Kidney (tissue), 14 donors: ENCODE measurements around the gene WWOX. TPM values are rescaled to one million over a fixed set of nuclear protein-coding genes. Genes with fewer than 3 reads are reported as not detected.

Experiments used
- DNase-seq, 5 donors: peaks; one replicate each; pipeline ENCODE4 v3.0.0-alpha.2; 2013 to 2020
- FAIRE-seq: peaks from 2 replicates; lab custom pipeline; 2012; peaks lifted over from hg19 to GRCh38; lab: Jason Lieb, UNC
- H3K27ac ChIP-seq, 2 donors: one replicate each; pipeline ENCODE4 v1.7.0; 2013; ENCODE audit warnings: low read depth in 2 of 2, low read length in 2 of 2, inconsistent platforms in 1 of 2
- H3K27me3 ChIP-seq: one replicate; pipeline ENCODE4 v1.7.1; 2013; ENCODE audit warnings: low read length, inconsistent platforms; ENCODE audit not compliant: control insufficient read depth, insufficient read depth
- H3K36me3 ChIP-seq, 3 donors: one replicate each; pipeline versions ENCODE4 v1.7.0 to v1.7.1; 2013; ENCODE audit warnings: low read length in 3 of 3, control low read depth in 1 of 3, inconsistent platforms in 1 of 3; ENCODE audit not compliant: insufficient read depth in 3 of 3, control insufficient read depth in 2 of 3
- H3K4me1 ChIP-seq, 3 donors: one replicate each; pipeline versions ENCODE4 v1.7.0 to v1.7.1; 2013; ENCODE audit warnings: low read length in 3 of 3, inconsistent platforms in 1 of 3, low read depth in 1 of 3; ENCODE audit not compliant: control insufficient read depth in 2 of 3, insufficient read depth in 2 of 3
- H3K4me3 ChIP-seq, 3 donors: one replicate each; pipeline versions ENCODE4 v1.7.0 to v1.8.1; 2013; ENCODE audit warnings: low read length in 3 of 3, control low read depth in 1 of 3, inconsistent platforms in 1 of 3
- H3K9ac ChIP-seq, 3 donors: one replicate each; pipeline versions ENCODE4 v1.7.0 to v1.7.1; 2013; ENCODE audit warnings: low read length in 3 of 3, control low read depth in 1 of 3, inconsistent platforms in 1 of 3
- H3K9me3 ChIP-seq, 3 donors: one replicate each; pipeline versions ENCODE4 v1.7.0 to v1.7.1; 2013; ENCODE audit warnings: low read length in 3 of 3, control low read depth in 1 of 3, inconsistent platforms in 1 of 3; ENCODE audit not compliant: control insufficient read depth in 2 of 3, insufficient read depth in 1 of 3
- CTCF ChIP-seq: IDR thresholded peaks from 3 replicates; pipeline ENCODE4 v1.5.1; 2012; ENCODE audit warnings: mild to moderate bottlenecking, moderate library complexity, borderline replicate concordance; ENCODE audit not compliant: insufficient read depth; ENCODE audit errors: extremely low read depth
- intact Hi-C: fragments of 100-400 bp; cut with DNase I; formaldehyde crosslinking; loops from one replicate; pipeline ENCODE4 v1.11.1; 2022
- polyA plus RNA-seq: library from polyadenylated mRNA; stranded (reverse); fragments of 350-450 nt; fragmentation: Illumina TruSeq; extraction: RNeasy Lipid Tissue Mini Kit (QIAGEN cat#74804); gene quantifications from one replicate; pipeline ENCODE4 v1.2.3, GENCODE V29; 2014; ENCODE audit warnings: low read depth, low replicate concordance; ENCODE audit not compliant: insufficient read depth
- total RNA-seq: library from RNA; stranded (reverse); fragmentation: NEBNext Ultra II Directional; extraction: Animal tissue kit (Norgen Biotek cat#: 25700); gene quantifications from one replicate; pipeline ENCODE4 v1.2.1, GENCODE V29; 2021
- donor health status: control.
- donor health status: control.
- donor health status: control.
- donor health status: control.
- donor health status: control.
- donor health status: DM: yes; HTN: yes; CAD: no.
- donor health status: Normal renal cell carcinoma (clear cell type).

The WWOX gene
- total and polyA plus RNA-seq, 2 donors from 2014 or later: 22.5 to 30.3 TPM

GRCh38 chr16:78821335-78821734 is 721.9 kb downstream of the WWOX start:
- intact Hi-C loops: no loop called here
- Histone ChIP-seq H3K4me1 (peaks cover 0 to 17% (median 11%) of the 10 kb centered on the region in 3 donors), H3K36me3 (no peaks in the 10 kb centered on the region), H3K9me3 (no peaks in the 10 kb centered on the region), H3K9ac (no peak overlapping the region), H3K4me3 (no peak overlapping the region), H3K27ac (no peak overlapping the region), H3K27me3 (no peaks in the 10 kb centered on the region)
- no peak for FAIRE-seq
- no peak for TF ChIP-seq CTCF
- DNase-seq: no peak

DNA sequence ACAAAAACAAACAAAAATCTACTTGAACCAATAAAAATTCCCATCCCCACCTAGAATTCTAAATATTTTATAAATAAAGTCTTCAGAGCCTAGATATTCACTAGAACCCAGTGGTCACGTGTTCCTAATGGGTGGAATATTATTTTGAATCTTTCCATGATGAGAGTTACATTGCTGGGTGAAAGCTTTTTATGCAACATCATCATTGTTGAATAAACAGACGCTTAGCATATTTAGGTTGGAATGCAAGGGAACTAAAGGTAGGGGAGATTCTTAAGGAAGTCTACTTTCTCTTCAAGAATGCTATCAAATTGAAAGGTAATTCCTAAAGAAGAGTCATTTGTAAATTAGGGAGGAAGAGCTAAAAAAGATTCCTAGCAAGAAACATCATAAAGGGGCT is 723.1 kb downstream of the WWOX start:
- no peak for TF ChIP-seq CTCF
- no peaks in the 10 kb centered on the region for H3K27me3 ChIP-seq
- DNase-seq: no peak
- H3K9ac ChIP-seq: no peak overlapping the region
- H3K4me1 ChIP-seq: peaks cover 0 to 8% (median 6%) of the 10 kb centered on the region in 3 donors
- no peak overlapping the region for H3K27ac ChIP-seq
- H3K9me3 ChIP-seq: no peaks in the 10 kb centered on the region
- H3K36me3 ChIP-seq: no peaks in the 10 kb centered on the region
- no peak overlapping the region for H3K4me3 ChIP-seq
- intact Hi-C loops: no loop called here
- no peak for FAIRE-seq

- Histone ChIP-seq H3K4me3 (no peak overlapping the region), H3K4me1 (peaks cover 0 to 3% (median 1%) of the 10 kb centered on the region in 3 donors), H3K36me3 (no peaks in the 10 kb centered on the region), H3K9ac (no peak overlapping the region), H3K27ac (no peak overlapping the region), H3K9me3 (no peaks in the 10 kb centered on the region), H3K27me3 (no peaks in the 10 kb centered on the region)
- TF ChIP-seq CTCF: no peak
- DNase-seq (peak in 2 of 5 donors; percentile 16 to 30), FAIRE-seq (no peak)
- intact Hi-C loops: no loop called here
These were observed 723.6 kb downstream of the WWOX start for GRCh38 chr16:78823027-78823426.

- Histone ChIP-seq H3K36me3 (no peaks in the 10 kb centered on the region), H3K27ac (no peak overlapping the region), H3K9me3 (no peaks in the 10 kb centered on the region), H3K27me3 (no peaks in the 10 kb centered on the region), H3K9ac (no peak overlapping the region), H3K4me1 (no peaks in the 10 kb centered on the region), H3K4me3 (no peak overlapping the region)
- FAIRE-seq (no peak), DNase-seq (no peak)
- TF ChIP-seq CTCF: no peak
- intact Hi-C loops: no loop called here
These were observed 729.8 kb downstream of the WWOX start for GRCh38 chr16:78829280-78829679.
